ENCODE measurements around the gene AGER. TPM values are rescaled to one million over a fixed set of nuclear protein-coding genes. Genes with fewer than 3 reads are reported as not detected.

Gene AGER
- total RNA-seq, 4 donors from 2014 or later = 0.59 to 1.7 (median 1.4) TPM

DNA sequence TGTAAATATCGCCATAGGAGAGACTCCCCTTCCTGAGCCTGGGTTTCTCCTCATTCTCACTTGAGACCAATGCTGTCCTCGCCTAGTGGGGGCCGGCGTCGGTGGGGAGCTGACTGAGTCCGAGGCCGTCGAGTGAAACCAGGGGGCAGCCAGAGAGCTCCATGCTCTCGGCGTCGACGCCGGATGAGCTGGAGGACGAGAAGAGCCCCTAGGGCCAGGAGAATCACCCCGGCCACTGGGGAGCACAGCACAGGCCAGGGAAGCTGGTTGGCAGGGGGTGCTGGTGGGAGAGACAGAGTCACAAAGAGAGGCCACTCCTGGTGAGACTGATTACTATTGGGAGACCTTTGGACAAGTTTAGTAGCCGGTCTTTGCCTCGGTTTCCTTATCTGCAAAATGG is 14.8 kb upstream of the AGER start:
- 63 to 70% methylated on average over 2 to 3 of the region's 17 CpGs for WGBS, 2 donors
- TF ChIP-seq, protein P1, sequence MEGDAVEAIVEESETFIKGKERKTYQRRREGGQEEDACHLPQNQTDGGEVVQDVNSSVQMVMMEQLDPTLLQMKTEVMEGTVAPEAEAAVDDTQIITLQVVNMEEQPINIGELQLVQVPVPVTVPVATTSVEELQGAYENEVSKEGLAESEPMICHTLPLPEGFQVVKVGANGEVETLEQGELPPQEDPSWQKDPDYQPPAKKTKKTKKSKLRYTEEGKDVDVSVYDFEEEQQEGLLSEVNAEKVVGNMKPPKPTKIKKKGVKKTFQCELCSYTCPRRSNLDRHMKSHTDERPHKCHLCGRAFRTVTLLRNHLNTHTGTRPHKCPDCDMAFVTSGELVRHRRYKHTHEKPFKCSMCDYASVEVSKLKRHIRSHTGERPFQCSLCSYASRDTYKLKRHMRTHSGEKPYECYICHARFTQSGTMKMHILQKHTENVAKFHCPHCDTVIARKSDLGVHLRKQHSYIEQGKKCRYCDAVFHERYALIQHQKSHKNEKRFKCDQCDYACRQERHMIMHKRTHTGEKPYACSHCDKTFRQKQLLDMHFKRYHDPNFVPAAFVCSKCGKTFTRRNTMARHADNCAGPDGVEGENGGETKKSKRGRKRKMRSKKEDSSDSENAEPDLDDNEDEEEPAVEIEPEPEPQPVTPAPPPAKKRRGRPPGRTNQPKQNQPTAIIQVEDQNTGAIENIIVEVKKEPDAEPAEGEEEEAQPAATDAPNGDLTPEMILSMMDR (IDR thresholded peaks at IDR 0.05) = no peak
- no peak for TF ChIP-seq POLR2A (IDR thresholded peaks at IDR 0.05)
- intact Hi-C loops (cut with DNase I) = no loop called here
- Histone ChIP-seq H3K27ac (no peak overlapping the region), H3K4me1 (peaks cover 0 to 32% (median 16%) of the 10 kb centered on the region in 3 donors), H3K9me3 (no peaks in the 10 kb centered on the region), H3K36me3 (peaks cover 0 to 3% (median 0%) of the 10 kb centered on the region in 3 donors), H3K27me3 (peaks cover 0 to 4% (median 0%) of the 10 kb centered on the region in 4 donors), H3K4me3 (no peak overlapping the region)
- no peak for DNase-seq

DNA sequence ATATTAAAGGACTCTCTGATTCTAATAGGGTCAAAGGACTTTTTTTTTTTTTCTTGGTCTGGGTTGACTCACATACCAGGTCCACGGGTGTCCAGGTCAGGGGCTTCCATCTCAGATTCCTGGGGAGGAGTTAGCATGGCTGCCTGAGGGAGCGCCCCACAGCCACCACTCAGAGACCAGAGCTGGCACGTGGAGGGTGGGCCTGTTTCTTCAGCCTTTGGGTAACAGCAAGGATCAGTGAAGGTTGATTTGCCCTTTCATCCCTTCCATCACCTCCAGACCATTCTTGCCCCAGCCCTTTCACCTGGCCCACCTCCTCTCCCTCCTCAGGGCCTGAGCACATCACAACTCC is 14.3 kb upstream of the AGER start:
- peaks cover 0 to 4% (median 0%) of the 10 kb centered on the region in 4 donors for H3K27me3 ChIP-seq
- TF ChIP-seq, protein P1 (IDR thresholded peaks at IDR 0.05) = no peak
- TF ChIP-seq POLR2A (IDR thresholded peaks at IDR 0.05) = no peak
- H3K4me3 ChIP-seq = no peak overlapping the region
- 63% methylated on average over 3 of the region's 3 CpGs; no CpG with 5 or more reads in 1 of the 2 donors for WGBS, 2 donors
- intact Hi-C loops (cut with DNase I) = no loop called here
- no peaks in the 10 kb centered on the region for H3K36me3 ChIP-seq
- no peaks in the 10 kb centered on the region for H3K9me3 ChIP-seq
- H3K27ac ChIP-seq = no peak overlapping the region
- peaks cover 0 to 38% (median 16%) of the 10 kb centered on the region in 3 donors for H3K4me1 ChIP-seq
- DNase-seq = no peak

DNA sequence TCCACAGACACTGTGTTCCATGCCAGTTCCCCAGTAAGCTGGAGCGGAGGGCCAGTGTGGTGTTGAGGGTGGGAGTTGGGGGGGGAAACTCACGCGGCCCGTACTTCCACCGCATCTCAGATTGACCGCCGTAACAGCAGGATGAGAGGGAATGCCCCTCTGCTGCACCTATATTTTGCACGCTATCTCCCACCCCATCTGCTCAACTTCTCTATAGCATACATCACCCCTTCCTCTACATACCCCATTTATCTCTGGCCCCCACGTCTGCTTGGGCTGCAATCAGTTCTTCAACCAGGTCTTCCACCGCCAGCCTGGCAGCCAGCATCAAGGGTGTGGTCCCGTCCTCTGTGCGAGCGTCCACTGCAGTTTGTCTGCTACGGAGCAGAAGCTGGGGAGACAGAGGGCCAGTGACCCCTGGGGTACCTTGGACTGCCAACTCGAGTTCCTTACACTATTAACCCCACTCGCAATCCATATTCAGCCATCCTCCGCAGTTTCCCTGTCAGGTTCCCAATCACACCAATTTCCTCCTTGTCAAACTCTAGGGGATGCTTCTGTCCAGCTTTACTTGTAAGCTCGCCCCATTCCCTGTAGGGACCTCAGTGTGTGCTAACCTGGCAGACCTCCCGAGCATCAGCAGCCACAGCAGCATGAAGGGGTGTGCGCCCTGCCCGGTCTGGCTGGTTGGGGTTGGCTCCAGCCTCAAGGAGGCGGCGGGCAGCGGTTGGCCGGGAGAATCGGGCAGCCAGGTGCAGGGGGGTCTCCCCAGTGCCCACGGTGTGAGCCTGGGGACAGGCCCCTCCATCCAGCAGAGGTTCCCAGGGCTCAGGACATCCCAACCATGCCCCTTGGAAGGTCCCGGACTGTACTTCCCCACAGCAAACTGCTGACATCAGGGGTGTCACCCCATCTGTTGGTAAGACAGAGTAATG is 12.9 kb upstream of the AGER start:
- Histone ChIP-seq H3K27me3 (peaks cover 0 to under 1% (median 0%) of the 10 kb centered on the region in 4 donors), H3K9me3 (no peaks in the 10 kb centered on the region), H3K4me1 (peaks cover 5 to 52% (median 24%) of the 10 kb centered on the region in 3 donors), H3K36me3 (no peaks in the 10 kb centered on the region), H3K4me3 (peak overlapping the region; percentile 81 to 96 (median 82)), H3K27ac (peak overlapping the region; percentile 98 to 100 (median 99))
- intact Hi-C loops (cut with DNase I) = no loop called here
- 36 to 38% methylated on average over 15 to 19 of the region's 28 CpGs for WGBS, 2 donors
- no peak for TF ChIP-seq POLR2A (IDR thresholded peaks at IDR 0.05)
- TF ChIP-seq, protein P1 (IDR thresholded peaks at IDR 0.05) = no peak
- DNase-seq = no peak

DNA sequence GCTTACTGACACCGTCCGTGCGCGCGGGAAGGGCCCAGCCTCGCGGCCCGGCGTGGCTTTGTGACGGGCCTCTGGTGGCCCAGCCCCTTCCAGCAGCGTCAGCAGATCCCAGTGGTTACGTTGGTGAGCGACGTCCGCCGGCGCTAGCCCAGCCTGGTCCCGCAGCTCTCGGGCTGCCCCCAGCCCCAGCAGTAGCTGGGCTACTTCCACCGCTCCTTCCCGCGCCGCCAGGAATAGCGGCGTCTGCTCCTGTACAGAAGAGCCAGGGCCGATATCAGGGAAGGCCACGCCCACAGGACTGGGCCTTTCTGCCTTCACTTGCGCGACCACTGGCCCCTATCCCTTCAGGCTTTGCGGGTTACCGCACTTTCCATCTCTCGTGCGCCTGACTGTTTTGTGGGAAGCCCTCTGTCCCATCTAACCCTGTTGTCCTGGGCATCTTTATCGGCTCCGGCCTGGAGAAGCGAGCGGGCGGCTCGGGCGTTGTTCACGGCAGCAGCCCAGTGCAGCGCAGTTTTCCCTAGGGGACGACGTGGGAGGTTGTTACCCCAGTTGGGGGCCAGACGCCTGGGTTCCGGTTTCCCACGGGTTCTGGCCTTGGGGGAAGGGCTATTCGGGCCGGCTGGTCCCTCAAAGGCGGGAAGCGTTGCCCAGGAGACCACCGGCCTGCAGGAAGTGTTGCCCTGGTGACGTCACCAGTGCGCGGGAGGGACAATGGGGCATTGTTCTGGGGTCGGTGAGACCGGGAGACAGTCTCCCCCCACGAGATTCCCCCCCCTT is 12.0 kb upstream of the AGER start:
- intact Hi-C loops (cut with DNase I) = no loop called here
- peaks cover 5 to 60% (median 26%) of the 10 kb centered on the region in 3 donors for H3K4me1 ChIP-seq
- peak; percentile 45 for DNase-seq
- no peaks in the 10 kb centered on the region for H3K36me3 ChIP-seq
- peak overlapping the region; percentile 81 to 96 (median 82) for H3K4me3 ChIP-seq
- H3K27me3 ChIP-seq = no peaks in the 10 kb centered on the region
- no peaks in the 10 kb centered on the region for H3K9me3 ChIP-seq
- peak in 3 of 4 donors; percentile 81 to 99 (median 98) for TF ChIP-seq POLR2A (IDR thresholded peaks at IDR 0.05)
- TF ChIP-seq, protein P1 (IDR thresholded peaks at IDR 0.05) = peak in 2 of 6 experiments; percentile 3 to 27
- H3K27ac ChIP-seq = peak overlapping the region; percentile 98 to 100 (median 99)
- 0% methylated on average over 6 to 15 of the region's 58 CpGs for WGBS, 2 donors

DNA sequence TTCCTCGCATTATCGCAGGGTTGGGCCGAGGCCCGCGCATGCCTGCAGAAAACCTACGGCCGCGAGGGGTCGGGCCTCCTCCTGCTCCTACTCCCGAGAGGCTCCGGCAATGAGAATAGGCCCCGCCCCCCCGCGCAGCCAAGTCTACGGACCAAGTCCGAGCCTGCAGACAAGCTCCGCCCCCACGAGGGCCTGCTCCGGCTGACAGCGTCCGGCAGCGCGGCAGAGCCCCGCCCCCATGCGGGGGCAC is 11.5 kb upstream of the AGER start:
- no peak for TF ChIP-seq POLR2A (IDR thresholded peaks at IDR 0.05)
- TF ChIP-seq, protein P1 (IDR thresholded peaks at IDR 0.05) = peak; percentile 40 to 84 (median 73)
- Histone ChIP-seq H3K36me3 (no peaks in the 10 kb centered on the region), H3K9me3 (no peaks in the 10 kb centered on the region), H3K4me3 (peak overlapping the region; percentile 81 to 96 (median 82)), H3K27me3 (no peaks in the 10 kb centered on the region), H3K27ac (peak overlapping the region; percentile 98 to 100 (median 99)), H3K4me1 (peaks cover 5 to 65% (median 31%) of the 10 kb centered on the region in 3 donors)
- intact Hi-C loops (cut with DNase I) = no loop called here
- 0% methylated on average over 4 to 7 of the region's 25 CpGs for WGBS, 2 donors
- DNase-seq = peak; percentile 100
